ENCODE results near the gene CIDEA.

CIDEA gene

DNA sequence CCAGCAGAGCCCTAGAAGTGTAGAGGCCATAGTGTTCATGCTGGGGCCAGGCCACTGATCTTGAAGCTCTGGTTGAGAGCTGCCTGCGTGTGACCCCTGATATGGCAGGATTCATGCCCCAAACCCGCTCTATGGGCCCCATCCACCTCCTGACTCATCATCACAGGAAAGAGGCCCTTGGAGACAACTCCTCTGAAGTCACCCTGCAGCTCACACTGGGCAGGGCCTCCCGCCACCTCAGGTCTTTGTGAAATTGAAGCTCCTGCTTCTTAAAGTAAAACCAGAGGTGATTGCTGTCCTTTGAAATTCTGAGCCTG lies 41.9 kb downstream of the CIDEA start:
- in situ Hi-C loops (cut with MboI; ENCODE audit: low sequenced_read_pairs) = no loop called here

DNA sequence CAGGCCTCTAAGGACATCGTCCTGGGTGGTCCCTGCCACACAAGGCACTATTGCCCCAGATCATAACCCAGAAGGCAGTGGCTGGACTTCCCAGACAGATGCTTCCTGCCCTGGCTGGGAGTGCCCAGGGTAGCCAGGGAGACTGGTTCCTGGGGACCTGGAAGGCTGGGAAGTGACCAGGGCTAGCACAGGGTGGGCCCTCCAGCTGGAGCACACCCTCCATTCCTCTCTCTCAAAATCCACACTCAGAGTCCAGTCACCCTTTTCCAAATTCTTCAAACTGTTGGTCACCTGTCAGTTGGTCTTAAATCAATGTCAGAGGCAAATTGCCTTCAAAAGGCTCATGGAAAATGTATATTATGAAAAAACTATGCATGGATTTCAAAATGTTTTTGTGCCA lies 42.3 kb downstream of the CIDEA start:
- in situ Hi-C loops (cut with MboI; ENCODE audit: low sequenced_read_pairs) = no loop called here

DNA sequence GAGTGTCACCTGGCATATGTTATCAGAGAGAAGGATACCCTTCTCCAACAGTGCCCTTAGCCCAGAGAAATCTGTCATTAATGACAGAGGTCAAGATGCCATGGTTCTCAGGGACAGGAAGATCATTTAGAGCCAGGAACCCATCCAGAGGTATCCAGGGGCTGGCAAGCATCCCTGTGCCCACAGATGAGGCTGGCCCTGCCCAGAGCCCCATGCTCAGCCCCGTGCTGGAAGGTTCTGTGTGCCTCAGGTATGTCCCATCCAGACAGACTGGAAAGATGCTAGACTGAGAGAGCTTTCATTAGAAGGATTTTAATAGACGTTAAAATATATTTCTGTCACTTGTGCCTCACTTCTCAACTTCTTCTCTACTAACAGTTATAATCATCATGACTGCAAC lies 45.7 kb downstream of the CIDEA start:
- in situ Hi-C loops (cut with MboI; ENCODE audit: low sequenced_read_pairs) = no loop called here

DNA sequence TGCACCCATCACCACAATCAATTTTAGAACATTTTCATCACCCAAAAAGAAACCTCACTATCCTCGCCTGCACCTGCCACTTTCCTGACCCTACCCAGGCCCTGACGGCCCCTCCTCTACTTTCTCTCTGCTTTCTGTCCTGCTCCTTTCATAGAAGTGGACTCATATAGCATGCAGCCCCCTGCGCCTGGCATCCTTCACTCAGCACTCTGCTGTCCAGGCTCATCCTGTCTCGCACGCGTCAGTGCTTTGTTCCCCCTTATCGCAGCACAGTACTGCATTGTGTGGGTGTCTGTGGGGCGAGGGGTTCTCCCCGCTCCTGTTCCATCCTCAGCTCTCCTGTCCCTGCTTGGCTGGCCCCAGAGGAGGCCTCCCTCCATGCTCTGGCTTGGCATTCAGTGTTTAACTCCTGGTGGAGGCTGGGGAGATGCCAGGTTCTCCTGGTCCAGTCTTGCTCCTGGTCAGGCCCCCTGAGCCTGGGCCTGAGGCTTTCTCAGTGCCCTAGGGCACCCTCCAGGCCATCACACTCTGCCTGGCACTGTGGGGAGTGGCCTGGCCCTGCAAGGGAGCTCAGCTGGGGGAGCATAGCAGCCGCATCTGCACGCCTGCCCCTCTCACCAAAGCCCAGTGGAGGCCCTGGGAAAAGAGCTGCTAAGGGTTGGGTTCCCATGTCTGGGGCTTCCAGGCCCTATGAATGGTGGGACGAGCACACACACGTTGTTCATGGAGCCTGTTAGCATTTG lies 47.3 kb downstream of the CIDEA start:
- in situ Hi-C loops (cut with MboI; ENCODE audit: low sequenced_read_pairs) = no loop called here

DNA sequence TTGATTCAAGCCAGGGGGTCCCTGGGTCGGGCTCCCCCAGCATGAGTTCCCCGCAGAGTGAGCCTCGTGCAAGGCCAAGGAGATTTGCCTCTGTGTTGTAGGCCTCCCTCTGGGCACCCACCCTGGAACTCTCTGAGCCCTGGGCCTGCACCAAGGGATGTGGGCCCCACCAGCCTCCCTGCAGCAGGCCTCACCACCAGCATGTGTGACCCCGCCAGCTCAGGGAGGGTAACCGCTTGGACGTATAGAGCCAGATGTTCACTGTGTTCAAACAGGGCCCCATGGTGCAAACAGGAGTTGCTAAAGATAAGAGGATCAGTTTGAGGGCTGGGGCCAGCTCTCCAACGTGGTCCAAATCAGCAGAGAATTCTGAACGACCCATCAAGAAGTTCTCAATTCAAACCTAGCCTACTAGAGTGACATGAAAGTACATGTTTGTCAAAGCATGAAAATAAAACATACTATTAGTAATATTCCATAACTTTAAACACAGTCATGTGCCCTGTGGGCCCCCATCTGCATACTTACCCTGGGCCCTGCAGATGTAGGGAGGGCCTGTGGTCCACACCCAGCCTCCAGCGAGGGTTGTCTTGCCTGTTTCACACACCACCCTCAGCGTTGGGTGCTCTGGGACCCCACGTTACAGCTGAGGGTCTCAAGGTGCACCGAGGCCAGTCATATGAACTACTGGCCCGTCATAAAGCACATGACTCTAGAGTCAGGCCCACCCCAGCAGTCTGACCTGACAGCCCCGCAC lies 48.4 kb downstream of the CIDEA start:
- in situ Hi-C loops (cut with MboI; ENCODE audit: low sequenced_read_pairs) = no loop called here

DNA sequence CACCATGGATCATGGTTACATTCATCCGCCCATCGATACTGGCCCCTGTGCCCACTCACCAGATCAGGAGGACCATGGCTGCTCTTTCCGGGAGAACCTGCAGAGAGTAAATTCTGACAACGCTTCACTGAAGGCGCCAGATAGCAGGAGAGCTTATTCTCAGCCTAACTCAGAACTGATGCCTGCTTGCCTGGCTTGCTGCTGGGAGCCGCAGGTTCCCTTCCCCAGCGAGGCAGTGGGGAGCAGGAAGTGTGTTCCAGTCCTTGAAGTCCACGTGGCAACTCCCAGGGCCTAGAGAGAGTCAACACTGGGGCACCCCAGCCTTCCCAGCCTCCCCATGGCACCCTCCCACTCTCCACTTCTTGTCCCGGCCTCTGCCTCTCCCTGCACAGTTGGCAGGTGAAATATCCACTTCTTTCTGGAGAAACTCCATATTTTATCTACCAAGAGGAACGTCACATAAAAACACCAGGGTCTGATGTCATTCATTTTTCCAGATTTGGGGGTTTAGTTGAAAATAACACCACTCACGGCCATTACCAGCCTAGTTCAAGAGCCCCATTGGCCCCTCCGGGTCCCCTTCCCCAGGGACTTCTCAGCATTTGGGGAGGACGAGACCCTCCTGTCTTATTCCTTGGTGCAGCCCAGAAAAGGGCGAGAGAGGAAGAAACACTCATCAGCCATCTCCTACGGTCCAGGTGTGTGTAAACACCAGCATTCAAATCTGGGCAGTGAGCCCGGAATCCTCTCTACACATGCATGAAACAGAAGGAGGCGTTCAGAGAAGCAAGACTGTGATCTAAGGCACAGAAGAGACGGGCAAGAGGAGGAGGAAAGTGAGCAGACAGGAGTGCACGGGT lies 50.4 kb downstream of the CIDEA start:
- in situ Hi-C loops (cut with MboI; ENCODE audit: low sequenced_read_pairs) = no loop called here

DNA sequence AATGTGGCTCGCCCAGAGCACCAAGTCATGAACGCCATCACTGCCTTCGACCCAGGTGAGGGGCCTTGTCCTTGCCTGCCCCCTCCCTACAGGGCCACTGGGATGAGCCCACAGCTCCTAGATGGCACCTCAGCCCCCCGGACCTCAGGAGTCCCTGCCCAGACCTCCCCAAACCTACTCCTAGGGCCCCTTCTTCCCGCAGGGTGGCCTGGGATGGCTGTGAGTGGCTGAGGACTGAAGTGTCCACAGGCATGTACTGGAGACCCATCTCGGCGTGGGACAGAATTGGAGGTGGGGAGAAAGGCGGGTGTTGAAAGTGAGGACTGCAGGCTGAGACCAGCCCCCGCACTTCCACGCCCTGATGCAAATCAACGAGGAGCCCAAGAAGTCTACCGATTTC lies 51.0 kb downstream of the CIDEA start:
- in situ Hi-C loops (cut with MboI; ENCODE audit: low sequenced_read_pairs) = no loop called here

DNA sequence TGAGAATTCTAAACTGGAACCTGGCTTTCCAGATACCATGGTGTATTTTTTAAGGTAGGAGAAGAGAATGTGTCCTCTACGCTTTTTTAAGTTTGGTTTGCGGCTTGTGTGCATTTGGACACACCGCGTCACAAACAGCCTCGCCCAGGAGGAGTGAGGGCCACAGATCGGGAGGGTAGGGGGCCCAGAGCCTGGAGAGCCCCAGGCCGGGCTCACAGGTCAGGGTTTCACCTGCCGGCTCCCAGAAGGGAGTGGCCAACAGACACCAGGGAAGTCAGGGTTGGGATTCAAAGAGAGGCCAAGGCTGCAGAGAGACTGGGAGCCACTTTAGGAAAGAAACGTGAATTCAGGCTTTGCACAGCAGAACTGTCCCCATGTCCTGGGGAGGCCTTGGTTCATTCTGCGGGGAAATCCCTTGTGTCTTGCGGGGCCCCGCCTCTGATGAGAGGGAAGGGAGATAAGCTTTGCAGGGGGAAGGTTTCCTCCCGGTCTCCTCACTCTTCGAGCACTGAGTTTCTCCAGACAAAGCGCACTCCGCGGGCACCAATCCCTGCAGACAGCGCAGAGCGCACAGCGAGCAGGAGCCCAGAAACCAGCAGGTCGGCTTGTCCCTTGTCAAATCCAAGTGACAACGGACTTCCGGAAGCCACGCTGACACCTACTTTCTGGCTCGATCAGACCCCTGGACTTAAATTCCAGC lies 51.9 kb downstream of the CIDEA start:
- in situ Hi-C loops (cut with MboI; ENCODE audit: low sequenced_read_pairs) = no loop called here

DNA sequence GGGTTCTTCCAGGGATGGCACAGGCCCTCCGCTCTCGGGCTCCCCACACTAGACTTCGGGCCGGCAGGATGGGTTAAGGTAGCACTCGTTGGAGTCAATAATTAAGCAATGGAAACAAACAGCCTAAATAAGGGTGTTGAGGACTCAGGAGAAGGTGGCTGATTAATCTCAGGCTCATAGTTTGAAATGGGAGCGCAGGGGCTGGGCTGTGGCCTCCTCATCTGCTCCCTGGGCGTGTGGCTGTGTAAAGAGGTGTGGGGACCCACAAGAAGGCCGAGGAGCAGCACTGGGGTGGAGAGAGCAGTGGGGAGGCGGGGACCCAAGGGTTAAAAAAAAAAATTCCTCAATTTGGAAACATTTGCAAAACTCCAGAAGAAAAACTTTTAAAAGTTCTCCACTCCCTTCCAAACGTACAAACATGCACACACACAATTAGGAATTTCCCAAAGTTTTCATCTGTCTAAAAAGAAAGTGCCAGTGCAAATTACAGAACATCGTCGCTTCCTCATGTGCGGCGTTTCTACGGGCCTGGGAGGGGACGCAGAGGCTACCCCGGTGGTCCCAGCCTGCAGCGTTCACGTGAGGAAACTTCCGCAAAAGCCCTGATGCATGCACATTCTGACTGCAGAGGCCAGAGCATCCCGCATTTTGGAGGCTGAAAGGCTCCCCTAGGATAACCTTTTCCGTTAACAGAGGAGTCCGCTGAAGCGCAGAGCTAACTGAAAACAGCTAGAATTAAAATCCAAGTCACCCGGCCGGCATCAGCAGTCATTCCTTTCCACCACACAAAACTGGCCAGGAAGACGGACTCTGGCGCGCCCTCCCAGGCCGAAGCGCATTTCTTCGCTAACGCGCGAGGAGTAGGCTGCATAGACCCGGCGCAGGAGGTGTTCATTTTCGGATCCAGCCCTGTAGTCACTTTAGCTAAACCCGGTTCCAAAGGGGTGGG lies 52.9 kb downstream of the CIDEA start:
- in situ Hi-C loops (cut with MboI; ENCODE audit: low sequenced_read_pairs) = no loop called here

DNA sequence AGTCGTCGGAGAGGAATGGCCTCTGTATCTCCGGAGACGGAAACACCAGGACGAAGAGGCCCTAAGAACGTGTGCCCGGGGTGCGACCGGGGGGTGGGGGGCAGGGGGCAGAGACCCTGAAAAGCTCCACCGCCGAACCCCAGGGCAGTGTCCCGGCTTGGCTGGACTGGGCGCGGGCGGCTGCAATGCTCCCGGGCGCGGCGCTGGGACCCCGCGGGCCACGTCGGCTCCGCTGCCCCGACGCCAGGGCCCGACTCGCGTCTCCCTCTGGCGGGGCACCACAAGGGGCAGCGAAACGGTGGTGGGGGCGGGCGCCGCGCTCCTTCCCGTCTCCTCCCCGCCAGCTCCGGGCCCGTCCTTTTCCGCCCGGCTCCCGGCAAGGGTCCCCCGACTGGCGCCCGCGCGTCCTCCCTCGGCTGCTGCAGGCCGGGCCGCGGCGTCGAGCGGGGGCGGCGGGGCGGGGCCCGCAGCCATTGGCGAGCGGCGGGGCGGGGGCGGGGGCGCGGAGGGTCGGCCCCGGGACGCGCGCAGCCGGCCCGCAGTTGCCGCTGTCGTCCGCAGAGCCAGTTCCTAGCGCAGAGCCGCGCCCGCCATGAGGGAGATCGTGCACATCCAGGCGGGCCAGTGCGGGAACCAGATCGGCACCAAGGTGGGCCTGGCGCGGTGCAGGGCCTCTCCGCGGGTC lies 53.7 kb downstream of the CIDEA start, which contains the start of gene TUBB6:
TSS of gene TUBB6 (plus strand) at position 541 of the 685 bp plus-strand sequence. CDS start at position 593, 52 bp downstream.
- in situ Hi-C loops (cut with MboI; ENCODE audit: low sequenced_read_pairs) = no loop called here

DNA sequence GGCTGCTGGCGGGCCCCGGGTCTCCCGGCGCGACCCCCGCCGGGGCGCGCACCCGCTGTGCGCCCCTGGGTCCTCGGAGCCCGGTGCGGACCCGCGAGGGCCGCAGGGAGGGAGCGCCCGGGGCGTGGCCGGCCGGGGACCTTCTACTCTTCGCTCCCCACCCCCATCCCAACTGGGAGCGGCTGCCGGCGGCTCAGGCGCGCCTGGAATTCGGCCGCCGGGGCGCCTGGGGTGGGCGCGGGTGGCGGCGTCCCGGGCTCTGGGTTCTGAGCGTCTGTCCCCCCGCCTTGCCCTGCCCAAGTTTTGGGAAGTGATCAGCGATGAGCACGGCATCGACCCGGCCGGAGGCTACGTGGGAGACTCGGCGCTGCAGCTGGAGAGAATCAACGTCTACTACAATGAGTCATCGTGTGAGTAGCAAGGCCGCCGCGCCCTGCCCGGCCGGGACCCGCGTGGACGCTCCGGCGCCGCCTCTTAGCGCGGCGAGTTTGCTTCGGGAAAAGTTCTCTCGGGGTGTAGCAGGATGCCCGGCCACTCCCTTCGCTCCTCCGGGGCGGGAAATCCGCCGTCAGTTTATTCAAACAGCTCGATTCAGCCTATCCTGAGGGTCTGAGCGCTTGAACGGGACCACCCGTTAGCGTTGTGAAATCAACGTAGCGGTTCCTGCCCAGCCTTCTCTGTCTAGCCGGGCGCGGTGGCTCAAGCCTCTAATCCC lies 54.4 kb downstream of the CIDEA start:
- in situ Hi-C loops (cut with MboI; ENCODE audit: low sequenced_read_pairs) = no loop called here

DNA sequence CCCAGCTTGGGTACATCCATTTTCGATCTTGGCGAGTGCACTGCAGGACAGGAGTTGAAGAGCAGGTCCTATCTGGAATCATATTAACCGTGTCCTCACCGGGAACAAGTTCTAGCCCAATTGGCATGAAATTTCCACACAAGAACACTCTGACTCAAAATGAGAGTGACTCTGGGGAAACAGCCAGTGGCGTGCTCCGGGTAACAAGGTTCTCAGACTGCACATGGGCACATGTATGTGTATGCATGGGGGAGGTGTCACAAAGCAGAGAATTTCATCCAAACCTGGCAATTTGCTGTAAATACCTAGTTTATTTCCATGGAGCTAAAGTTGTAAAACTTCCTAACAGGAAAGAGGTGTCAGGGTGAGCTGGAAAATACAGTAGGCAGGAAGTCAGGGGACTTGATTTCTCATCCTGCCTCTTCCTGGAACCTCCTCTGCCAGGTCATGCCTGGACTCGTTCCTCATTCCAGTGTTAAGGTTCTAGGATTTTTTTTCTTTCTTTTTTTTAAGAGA lies 55.6 kb downstream of the CIDEA start:
- in situ Hi-C loops (cut with MboI; ENCODE audit: low sequenced_read_pairs) = no loop called here

DNA sequence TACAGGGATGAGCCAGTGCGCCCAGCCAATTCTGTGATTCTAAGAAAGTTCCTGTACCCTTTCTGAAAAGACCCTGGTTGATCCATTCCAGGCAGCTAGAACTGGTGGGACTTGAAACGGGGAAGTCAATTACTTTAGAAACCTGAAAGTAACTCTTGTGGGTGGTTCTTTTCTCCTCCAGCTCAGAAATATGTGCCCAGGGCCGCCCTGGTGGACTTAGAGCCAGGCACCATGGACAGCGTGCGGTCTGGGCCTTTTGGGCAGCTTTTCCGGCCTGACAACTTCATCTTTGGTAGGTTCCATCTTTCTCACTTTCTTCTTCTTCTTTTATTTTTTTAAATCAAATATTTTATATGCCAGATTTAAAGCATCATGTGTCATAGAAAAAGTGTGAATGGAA lies 56.6 kb downstream of the CIDEA start:
- in situ Hi-C loops (cut with MboI; ENCODE audit: low sequenced_read_pairs) = no loop called here

DNA sequence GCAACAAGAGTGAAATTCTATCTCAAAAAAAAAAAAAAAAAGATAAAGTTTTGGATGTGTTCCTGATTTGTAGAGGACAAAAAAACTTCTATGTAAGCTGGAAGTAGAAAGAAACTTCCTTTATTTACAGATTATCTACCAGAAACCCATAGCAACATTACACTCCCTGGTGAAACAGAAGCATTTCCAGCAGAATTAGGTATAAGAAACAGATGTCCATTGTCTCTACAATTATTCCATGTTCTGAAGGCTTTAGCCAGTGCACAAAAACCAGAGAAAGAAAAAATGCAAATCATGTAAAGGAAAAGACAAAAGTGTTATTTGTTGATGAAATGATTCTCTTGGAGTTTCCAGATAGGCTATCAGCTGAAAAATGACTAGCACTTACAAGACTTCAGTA lies 58.8 kb downstream of the CIDEA start:
- in situ Hi-C loops (cut with MboI; ENCODE audit: low sequenced_read_pairs) = no loop called here

DNA sequence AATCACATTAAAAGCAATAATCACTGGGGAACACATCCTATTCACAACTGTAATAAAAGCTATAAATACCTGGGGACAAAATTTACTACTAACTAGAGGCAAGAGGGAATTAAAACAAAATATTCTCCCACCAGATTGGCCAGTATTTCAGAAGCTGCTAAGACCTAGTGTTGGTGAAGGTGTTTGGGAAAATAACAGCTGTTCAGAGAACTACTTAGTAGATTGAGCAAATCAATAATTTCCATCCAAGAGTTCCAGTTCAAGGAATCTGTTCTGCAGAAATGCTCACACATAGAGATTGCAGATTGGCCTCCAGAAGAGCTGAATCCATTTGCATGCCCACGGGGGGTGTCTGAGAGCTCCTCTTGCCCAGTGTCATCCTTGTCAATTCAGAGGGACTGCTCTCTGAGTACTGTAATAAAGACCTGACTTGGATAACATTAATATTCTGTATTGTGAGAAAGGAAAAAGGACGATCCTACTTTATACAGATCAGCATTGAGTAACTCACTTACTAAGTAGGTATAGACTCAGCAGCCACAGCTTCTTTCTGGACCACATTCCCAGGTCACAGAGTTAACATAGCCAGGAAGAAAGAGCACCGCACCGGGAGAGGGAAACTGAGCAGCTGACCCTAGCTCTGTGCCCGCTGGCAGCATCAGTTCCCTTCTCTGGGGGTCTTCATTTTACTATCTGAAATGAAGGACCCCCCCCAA lies 59.5 kb downstream of the CIDEA start:
- in situ Hi-C loops (cut with MboI; ENCODE audit: low sequenced_read_pairs) = no loop called here

DNA sequence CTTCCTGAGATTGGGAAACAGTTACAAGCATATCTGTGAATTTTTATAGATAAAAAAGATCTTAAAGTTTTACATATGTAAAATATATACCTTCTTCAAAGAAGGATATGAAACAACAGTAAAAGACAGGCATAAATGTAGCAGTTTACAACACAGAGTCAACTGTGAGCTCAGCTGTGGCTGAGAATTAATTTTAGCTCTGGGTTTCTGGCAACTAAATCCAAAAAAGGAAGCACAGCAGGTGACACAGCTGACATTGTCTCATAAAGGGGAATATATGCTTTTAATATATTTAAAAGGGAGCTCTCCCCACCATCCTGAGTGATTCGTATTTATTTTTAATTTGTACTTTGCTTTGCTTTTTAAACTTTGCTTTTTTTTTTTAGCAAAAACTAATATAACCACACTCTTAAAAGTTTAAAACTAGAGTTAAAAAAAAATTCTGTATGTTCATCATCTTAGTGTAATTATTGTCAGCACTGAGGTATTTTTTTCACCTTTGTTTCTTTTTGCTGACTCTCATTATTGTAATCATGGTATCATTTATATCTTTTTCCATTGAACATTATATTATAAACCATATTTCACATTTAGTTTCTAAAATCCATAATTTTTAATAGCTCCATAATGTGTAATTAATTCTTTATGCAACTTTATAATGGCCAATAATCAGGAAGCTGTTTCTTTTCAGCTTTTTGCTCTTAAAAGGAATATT lies 60.6 kb downstream of the CIDEA start:
- in situ Hi-C loops (cut with MboI; ENCODE audit: low sequenced_read_pairs) = no loop called here

DNA sequence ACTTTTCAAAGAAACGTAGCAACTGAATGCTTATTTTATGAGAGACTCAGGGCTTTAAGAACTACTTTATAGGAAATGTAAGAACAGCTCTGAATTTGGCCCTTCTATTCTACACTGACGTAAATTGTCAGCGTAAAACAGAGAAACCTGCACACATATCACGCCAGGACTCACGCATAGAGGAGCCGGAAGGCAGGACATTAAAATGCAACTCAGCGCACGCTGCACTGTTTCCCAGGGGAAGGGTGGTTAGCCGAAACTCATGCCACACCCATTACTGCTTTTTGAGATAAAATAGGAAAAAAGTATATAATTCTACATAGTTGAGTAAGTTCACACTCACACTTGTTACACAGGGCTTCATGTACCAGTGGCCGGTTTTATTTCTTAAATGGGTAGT lies 61.3 kb downstream of the CIDEA start:
- in situ Hi-C loops (cut with MboI; ENCODE audit: low sequenced_read_pairs) = no loop called here
